GM12864 (cell line): Measurements from ENCODE around the gene CHST11.

Experiments
- DNase-seq: peaks from one replicate; pipeline ENCODE4 v3.0.0-alpha.2; 2011; ENCODE audit warnings: low read depth
- H3K4me3 ChIP-seq: 2 replicates; pipeline ENCODE4 v1.5.1; 2011; ENCODE audit warnings: mild to moderate bottlenecking, low read depth, low read length, control low read depth
- TF ChIP-seq, protein P1 (sequence below): IDR thresholded peaks from 2 replicates; pipeline ENCODE4 v1.5.1; 2011; ENCODE audit warnings: low read depth, mild to moderate bottlenecking, moderate library complexity, low read length, control low read depth, inconsistent platforms; ENCODE audit errors: missing control alignments

Gene CHST11

DNA sequence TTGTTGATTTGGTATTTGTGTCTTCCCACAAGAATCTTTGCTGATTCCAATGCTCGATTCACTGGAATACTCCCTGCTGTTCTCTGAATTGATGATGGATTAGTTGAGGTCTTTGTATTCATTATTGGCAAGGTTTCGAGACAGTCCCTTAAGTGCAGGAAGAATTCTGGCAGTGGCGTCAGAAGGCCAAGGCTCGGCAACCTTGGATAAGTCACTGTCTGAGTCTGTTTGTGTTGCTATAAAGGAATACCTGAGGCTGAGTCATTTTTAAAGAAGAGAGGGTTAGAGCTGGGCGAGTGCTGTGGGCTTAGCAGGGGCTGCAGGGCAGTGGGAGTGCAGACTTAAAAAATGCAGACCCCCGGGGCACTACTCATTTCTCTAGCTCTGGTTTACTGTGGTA, 56.9 kb downstream of the CHST11 start:
- TF ChIP-seq, protein P1, sequence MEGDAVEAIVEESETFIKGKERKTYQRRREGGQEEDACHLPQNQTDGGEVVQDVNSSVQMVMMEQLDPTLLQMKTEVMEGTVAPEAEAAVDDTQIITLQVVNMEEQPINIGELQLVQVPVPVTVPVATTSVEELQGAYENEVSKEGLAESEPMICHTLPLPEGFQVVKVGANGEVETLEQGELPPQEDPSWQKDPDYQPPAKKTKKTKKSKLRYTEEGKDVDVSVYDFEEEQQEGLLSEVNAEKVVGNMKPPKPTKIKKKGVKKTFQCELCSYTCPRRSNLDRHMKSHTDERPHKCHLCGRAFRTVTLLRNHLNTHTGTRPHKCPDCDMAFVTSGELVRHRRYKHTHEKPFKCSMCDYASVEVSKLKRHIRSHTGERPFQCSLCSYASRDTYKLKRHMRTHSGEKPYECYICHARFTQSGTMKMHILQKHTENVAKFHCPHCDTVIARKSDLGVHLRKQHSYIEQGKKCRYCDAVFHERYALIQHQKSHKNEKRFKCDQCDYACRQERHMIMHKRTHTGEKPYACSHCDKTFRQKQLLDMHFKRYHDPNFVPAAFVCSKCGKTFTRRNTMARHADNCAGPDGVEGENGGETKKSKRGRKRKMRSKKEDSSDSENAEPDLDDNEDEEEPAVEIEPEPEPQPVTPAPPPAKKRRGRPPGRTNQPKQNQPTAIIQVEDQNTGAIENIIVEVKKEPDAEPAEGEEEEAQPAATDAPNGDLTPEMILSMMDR: no peak
- DNase-seq: no peak
- H3K4me3 ChIP-seq: no peak overlapping the region

DNA sequence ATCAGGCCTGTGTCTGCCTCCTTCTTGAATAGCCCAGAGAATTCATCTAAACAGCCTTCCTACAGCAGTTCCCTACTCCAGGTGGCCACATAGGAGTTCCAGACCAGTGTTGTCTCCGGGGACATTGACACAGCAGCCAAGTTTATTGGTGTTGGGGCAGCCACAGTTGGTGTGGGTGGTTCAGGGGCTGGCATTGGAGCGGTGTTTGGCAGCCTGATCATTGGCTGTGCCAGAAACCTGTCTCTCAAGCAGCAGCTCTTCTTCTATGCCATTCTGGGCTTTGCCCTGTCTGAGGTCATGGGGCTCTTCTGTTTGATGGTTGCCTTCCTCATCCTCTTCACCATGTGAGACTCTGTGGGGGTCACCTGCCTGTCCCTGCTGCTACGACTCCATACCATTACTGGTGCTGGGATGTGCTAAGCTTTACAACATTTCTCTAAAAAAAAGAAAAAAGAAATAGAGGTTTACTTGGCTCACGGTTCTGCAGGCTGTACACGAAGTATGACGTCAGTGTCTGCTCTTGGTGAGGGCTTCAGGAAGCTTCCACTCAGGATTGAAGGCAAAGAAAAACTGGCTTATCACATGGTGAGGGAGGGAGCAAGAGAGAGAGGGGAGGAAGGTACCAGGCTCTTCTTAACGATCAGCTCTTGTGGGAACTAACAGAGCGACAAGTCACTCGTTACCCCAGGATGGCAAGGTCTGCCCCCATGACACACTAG, 57.5 kb downstream of the CHST11 start:
- no peak overlapping the region for H3K4me3 ChIP-seq
- DNase-seq: no peak
- TF ChIP-seq, protein P1: no peak

DNA sequence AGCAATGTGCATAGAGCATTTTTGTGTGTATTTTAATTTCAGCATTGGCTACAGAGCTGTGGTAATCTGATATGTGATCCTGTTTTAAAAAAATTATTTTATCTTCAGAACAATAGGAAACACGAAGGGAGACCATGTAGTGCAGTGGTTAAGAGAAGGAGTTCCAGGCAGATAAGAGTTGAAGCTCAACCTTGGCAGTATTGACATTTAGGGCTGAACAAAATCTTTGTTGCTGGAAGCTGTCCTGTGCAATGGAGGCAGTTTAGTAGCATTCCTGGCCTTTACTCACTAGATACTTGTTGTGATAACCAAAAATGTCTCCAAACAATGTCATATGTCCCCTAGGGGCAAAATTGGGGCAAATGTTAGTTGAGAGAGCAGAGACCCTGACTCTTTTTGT, 59.2 kb downstream of the CHST11 start:
- no peak overlapping the region for H3K4me3 ChIP-seq
- DNase-seq: no peak
- TF ChIP-seq, protein P1: no peak

DNA sequence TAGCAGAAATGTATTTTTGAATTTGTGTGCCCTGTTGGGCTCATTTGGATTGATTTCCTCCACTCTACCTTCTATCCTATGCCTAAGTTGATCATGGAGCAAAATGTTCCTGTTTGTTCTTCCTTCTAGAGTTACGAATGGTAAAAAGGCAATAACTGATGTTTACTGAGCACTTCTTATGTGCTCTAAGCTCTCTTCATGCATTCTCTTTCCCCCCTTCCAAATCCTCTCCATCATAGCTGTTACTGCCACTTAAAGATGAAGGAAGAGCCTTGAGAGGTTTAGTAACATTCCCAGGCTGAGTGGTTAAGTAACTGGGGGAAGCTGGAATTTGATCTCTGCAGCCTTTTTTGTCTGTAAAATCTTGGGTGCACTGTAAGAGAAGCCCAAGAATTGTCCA, 60.1 kb downstream of the CHST11 start:
- H3K4me3 ChIP-seq: no peak overlapping the region
- DNase-seq: no peak
- TF ChIP-seq, protein P1: no peak

DNA sequence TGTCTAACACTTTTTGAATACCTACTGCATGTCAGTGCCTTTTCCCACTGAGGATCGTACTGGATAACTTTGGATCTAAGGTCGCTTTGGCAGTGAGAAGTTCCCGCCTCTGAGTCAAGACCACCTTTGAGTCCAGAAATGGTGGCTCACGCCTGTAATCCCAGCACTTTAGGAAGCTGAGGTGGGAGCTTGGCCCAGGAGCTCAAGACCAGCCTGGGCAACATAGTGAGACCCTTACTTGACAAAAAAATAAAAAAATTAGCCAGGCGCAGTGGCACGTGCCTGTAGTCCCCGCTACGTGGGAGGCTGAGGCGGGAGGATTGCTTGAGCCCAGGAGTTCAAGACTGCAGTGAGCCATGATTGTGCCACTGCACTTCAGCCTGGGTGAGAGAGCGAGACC, 61.1 kb downstream of the CHST11 start:
- TF ChIP-seq, protein P1: no peak
- DNase-seq: no peak
- H3K4me3 ChIP-seq: no peak overlapping the region

DNA sequence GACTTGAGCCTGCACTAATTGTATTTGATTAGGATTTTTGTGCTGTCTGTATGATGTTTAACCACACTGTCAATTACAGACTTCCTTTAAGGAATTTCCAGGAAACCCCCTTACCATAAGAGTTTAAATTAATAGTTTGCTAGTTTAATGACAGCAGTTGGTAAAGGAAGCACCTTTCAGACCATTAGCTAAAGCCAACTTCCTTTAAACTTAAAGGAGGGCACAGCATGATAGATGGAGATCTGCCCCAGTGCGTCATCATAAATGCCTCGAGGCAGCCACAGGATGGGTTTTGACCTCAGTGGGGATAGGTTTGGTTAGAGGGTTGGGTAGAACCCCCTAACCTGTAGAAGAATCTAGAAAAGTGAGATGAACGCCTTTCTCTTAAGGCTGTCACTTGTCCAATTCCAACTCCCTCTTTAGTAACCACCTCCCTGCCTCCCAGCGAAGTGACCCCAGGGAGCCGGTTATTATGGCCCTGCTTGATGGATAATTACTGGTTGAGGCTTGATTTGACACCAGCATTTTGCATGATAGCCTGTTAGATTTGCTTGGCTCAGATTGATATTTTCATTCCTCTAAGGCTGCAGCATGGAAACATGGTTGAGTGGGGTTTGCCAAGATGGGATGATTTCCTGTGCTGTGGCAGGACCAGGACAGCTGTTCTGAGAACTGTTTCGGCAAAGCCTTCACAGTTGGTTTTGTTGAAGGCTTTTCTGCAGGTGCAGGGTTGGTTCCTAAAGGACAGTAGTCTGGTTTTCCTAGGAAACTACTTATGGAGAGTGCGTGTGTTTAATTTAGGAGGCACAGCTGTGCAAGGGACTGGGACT, 62.7 kb downstream of the CHST11 start:
- DNase-seq: no peak
- TF ChIP-seq, protein P1: no peak
- no peak overlapping the region for H3K4me3 ChIP-seq
